GM18507 (cell line): ENCODE data around the gene PHLDB1.

Source experiments
- DNase-seq: peaks from one replicate; pipeline ENCODE4 v3.0.0; 2011; ENCODE audit warnings: low read depth; ENCODE audit not compliant: insufficient read length; ENCODE audit errors: extremely low spot score
- FAIRE-seq: peaks from 2 replicates; lab custom pipeline; 2011; peaks lifted over from hg19 to GRCh38; lab: Jason Lieb, UNC

Gene PHLDB1

DNA sequence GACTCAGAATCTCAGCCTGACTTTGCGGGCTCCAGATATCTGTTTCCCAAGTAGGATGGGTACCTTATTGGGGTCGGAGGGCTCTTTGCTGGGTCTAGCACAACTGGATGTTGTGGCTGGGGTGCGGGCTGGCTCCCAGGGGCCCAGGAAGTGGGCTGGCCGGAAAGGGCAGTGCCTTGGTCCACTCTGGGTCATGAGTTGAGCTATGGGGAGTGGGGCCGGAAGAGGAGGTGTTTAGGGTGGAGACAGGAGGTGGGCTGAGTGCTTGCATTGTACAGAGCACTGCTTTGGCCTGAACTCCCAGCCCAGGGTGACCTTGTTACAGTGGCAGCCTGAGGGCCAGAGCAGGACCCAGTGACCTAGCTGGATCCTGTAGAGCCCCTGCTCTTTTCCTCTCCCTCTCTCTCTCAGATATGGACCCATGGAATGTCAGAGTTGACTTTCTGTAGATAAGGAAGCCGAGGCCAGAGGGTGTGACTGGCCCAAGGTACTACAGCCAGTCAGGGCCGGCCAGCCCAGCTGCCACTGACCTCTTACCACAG is 13.2 kb downstream of the PHLDB1 start:
- DNase-seq (no peak), FAIRE-seq (no peak)

DNA sequence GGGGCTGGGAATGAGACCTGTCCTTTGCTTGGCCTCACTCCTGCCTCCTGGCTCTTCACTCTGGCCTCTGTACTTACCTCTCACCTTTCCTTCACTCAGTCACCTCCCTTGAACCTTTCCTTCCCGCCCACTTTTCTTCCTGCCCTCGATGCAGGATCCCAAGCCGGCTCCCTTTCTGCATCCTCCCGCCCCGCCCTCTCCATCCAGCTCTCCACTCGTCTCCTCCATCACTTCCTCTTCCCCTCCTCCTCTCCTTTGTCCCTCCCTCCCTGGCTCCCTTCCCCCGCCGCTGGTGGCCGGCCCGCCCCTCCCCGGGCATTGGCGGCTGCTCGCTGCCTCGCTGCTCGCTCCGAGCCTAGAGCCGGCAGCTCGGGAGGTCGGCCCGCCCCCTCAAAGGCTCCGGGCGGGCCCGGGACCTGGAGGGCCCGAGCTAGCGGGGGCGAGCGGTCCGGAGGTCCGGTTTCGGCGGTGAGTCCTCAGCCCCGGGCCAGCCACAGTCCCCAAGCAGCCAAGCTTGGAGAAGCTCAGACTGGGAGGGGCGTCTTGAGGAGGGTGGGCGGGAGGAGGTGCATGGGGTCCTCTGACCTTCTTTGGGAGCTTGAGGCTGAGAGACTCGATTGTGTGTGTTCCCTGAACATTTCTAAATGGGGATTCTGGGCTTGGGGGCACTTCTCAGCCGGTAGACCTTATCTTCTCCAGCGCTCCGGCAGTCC is 13.8 kb downstream of the PHLDB1 start:
- no peak for DNase-seq
- FAIRE-seq = no peak

DNA sequence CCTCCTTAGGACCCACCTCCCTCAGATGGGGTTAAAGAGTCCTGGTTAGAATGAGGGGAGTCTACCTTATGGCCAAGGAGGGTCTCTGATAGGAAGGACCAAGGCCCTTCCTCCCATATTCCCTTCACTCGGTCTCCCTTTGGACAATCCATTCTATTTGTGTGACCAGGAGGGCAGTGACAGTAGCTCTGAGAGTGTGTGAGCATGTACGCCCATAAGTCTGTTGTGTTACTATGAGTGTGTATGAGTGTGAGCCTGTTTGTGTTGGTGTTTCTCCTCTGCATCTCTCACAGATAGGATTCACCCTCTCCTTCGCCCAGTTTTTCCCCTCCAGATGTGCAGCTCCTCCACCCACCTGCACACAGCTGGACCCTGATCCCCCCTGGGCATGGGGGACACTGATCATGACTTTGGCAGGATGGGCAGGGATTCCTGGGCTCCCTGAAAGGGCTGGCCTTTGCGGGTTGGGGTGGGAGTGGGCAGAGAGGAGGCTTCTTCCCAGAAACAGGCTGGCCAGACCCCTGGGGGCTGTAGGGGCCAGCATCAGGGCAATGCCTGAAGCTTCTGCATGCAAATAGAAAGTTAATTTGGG is 14.5 kb downstream of the PHLDB1 start:
- DNase-seq (no peak), FAIRE-seq (no peak)

DNA sequence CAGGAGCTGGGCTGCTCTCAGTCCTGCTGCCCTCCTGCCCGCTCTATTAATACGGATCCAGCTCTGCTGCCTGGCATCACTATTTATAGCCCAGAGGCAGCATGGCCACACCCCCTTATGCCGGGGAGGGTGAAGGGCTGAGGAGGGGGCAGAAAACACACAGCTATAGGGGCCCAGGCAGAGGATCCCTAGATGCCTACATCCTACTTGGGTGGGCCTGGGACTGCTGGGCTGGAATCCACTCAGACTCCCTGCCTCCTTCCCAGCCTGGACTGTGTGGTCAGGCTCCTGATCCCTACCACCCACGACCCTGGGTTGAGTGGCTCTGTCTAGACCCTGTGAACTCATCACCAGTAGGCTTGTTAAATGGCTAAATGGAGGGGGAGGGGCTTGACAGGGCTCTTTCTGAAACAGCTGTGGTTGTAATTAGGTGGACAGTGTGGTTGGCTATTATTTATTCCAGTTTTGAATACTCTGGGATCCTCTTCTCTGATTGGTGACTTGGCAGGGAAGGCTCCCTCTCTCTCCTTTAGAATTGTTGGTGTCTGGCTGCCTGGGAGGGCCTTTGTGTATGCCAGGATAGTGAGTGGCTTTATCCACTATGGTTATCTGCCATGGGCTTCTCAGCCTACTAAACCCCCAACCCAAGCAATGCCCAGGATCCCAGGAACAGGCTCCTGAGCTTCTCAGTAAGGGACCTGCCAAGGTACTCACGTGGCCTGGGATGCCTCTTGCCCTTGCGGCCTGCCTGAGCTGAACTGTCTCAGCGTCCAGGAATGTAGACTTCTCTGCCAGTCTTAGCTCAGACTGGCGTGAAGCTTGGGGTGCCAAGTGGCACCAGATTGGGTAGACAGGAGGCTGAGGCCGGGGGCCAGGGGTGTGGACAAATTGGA is 15.2 kb downstream of the PHLDB1 start:
- DNase-seq (no peak), FAIRE-seq (no peak)

DNA sequence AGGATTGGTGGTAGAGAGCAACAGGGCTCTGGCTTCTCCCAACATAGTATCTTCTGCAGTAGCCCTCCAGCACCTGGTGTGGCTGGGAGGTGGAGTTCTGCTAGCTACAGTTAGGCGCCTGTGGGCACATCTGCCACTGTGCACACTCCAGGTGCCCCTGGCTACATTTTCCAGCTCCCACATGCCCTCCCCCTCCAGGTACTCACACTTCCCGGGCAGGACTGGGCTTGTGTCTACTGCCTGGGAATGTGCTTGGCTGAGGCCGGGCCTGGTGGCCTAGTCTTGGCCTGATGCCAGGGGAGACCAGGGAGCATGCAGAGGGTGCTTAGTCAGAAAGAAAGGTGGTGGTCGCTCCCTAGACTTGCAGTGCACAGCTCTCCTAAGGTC is 15.8 kb downstream of the PHLDB1 start:
- DNase-seq (no peak), FAIRE-seq (no peak)

DNA sequence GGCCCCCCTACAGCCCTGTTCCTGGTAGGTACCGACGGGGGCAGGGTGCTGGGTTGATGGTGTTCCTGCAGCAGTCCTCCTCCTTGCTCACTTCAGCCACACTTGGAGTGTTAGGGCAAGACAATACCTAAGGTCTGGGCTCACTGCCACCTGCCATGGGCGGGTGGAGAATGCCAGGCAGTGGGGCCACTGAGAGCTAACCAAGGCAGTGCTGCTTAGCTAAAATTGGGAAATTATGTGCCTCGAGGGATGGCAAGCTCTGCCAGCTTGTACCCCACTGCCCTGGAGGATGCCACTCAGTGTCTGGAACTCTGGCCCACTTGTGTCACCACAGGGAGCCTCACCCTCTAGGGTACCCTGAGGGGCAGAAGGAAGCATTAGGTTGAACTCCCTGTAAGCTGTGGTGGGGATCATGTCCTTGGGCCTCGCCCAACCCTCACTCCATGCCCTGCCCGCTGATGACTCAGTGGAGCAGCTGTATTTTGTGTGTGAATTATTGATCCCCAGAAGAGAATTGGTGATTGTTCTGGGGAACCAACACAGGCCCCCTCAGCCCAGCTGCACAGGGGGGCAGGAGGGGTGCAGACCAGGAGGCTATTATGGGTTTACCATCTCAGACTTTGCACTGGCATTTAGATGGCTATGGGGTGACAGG is 17.7 kb downstream of the PHLDB1 start:
- DNase-seq (no peak), FAIRE-seq (no peak)

DNA sequence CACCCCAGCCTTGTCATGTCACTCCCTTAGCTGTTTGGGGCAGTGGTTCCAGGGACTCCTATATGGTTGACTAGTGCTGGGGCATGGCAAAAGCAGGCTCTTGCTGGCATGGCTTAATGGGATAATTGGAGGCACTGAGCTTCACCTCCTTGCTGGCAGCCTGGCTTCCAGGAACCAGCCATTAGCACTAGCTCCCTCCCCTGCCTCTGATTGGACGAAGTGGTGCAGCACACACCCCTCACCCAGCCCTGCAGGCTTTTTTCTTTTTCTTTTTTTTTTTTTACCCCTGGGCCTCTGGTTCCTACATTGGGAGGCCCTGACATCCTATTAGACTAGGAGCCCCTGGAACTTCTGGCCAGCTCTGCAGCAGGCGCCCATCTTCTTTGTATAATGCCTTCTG is 18.6 kb downstream of the PHLDB1 start:
- FAIRE-seq (no peak), DNase-seq (no peak)

DNA sequence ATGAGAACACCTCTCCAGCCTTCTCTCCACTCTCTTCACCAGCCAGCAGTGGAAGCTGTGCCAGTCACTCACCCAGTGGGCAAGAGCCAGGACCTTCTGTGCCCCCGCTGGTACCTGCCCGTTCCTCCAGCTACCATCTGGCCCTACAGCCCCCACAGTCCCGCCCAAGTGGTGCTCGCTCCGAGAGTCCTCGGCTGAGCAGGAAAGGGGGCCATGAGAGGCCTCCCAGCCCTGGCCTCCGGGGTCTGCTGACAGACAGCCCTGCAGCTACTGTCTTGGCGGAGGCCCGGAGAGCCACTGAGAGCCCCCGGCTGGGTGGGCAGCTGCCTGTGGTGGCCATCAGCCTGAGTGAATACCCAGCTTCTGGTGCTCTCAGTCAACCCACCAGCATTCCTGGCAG is 20.2 kb downstream of the PHLDB1 start:
- FAIRE-seq = no peak
- no peak for DNase-seq

GRCh38 chr11:118628031-118628430 is 20.6 kb downstream of the PHLDB1 start:
- DNase-seq = no peak
- FAIRE-seq = no peak

DNA sequence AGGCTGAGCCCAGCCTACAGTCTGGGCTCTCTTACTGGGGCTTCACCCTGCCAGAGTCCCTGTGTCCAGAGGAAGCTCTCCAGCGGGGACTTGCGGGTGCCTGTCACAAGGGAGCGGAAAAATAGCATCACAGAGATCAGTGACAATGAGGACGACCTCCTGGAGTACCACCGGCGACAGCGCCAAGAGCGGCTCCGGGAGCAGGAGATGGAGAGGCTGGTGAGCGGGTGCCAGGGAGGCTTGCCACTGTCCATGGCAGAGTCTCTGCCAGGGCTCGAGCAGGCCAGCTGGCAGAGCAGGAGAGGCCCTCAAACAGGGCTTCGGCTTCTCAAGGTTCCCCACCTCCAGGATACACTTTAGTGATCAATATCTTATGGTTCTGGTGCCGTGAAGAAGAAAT is 21.0 kb downstream of the PHLDB1 start:
- DNase-seq (no peak), FAIRE-seq (no peak)

GRCh38 chr11:118628861-118629549 is 21.6 kb downstream of the PHLDB1 start:
- FAIRE-seq (no peak), DNase-seq (no peak)

GRCh38 chr11:118629761-118630661 is 22.6 kb downstream of the PHLDB1 start:
- FAIRE-seq (no peak), DNase-seq (no peak)

- FAIRE-seq (no peak), DNase-seq (no peak)
Measured at GRCh38 chr11:118631142-118631909, 23.9 kb downstream of the PHLDB1 start.

GRCh38 chr11:118632577-118633318 is 25.3 kb downstream of the PHLDB1 start:
- FAIRE-seq (no peak), DNase-seq (no peak)

DNA sequence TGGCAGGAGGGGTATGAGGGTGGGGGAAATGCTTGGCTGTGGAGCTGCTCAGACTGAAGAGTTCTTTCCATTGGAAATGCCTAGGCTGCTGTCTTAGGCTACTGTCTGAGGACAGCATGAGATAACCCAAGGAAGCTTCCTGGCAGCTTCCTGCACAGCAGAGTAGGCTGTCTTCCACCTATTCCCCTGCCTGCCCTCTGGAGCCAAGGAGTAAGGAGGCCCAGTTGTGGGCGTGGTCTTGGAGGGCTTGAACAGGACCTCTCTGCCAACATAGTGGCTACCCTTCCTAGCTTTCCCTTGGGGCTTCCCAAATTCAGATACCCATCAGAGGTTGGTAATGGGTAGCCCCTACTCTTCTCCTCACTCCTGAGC is 25.9 kb downstream of the PHLDB1 start:
- FAIRE-seq = no peak
- no peak for DNase-seq

DNA sequence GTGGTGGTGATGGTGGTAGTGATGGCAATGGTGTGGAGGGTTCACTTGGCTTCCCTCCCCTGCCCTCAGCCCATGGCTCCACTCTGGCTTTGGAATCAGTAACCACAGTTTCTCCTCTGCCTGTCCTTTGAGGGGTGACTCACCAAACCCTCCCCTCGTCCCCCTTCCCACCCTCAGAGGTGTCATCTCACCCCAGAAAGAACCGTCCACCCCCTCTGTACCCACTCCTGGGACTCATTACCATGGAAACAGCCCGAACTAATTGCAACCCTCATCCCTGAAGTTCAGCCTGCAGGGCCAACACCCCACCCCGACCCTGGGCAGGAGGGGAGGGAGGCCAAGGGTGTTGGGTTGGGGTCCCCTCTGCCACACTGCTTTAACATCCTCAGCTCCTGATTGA is 26.6 kb downstream of the PHLDB1 start:
- FAIRE-seq = no peak
- DNase-seq = no peak
